SHP77 treated with DMSO at 0.1 percent for 48 hours (cell line): ENCODE data around the gene ZNF420.
"Not testable (repeated sequence)": the region's sequence is repeated elsewhere in the genome, so short reads cannot be mapped to it uniquely, and the experiment has no call there.

Experiments
- DNase-seq: peaks from one replicate; lab custom pipeline; 2025; lab: John Stamatoyannopoulos, UW

ZNF420 gene

GRCh38 chr19:37077934-37078716 lies at the start of gene ZNF420:
Gene ZNF420, plus strand, starts transcription at chr19:37078433. Its CDS starts 10,686 bp downstream, at chr19:37089119.
- peak; percentile 83 for DNase-seq

- DNase-seq: no peak
Measured at GRCh38 chr19:37045140-37045539, 33.1 kb upstream of the ZNF420 start.

- DNase-seq: no peak
Measured at GRCh38 chr19:37055330-37055729, 22.9 kb upstream of the ZNF420 start.

- no peak for DNase-seq
Measured at GRCh38 chr19:37056776-37057175, 21.5 kb upstream of the ZNF420 start.

- no peak for DNase-seq
Measured at GRCh38 chr19:37059142-37059541, 19.1 kb upstream of the ZNF420 start.

- DNase-seq: not testable (repeated sequence)
Measured at GRCh38 chr19:37064886-37065285, 13.3 kb upstream of the ZNF420 start.

GRCh38 chr19:37074111-37074510 lies 4.1 kb upstream of the ZNF420 start:
- DNase-seq: no peak

GRCh38 chr19:37074819-37075362 lies 3.3 kb upstream of the ZNF420 start:
- no peak for DNase-seq

GRCh38 chr19:37076524-37076923 lies 1.7 kb upstream of the ZNF420 start:
- DNase-seq: not testable (repeated sequence)

GRCh38 chr19:37077501-37077933 lies 716 bp upstream of the ZNF420 start:
- DNase-seq: no peak

GRCh38 chr19:37078717-37079032 lies 442 bp downstream of the ZNF420 start:
- DNase-seq: no peak

GRCh38 chr19:37079238-37079637 lies 1.0 kb downstream of the ZNF420 start:
- DNase-seq: no peak

GRCh38 chr19:37082307-37082706 lies 4.1 kb downstream of the ZNF420 start:
- DNase-seq: no peak

GRCh38 chr19:37087110-37087509 lies 8.9 kb downstream of the ZNF420 start:
- no peak for DNase-seq

- DNase-seq: no peak
Measured at GRCh38 chr19:37095859-37096258, 17.6 kb downstream of the ZNF420 start.

GRCh38 chr19:37098570-37098969 lies 20.3 kb downstream of the ZNF420 start:
- DNase-seq: no peak

- DNase-seq: not testable (repeated sequence)
Measured at GRCh38 chr19:37104135-37104534, 25.9 kb downstream of the ZNF420 start.

GRCh38 chr19:37111753-37112152 lies 33.5 kb downstream of the ZNF420 start:
- DNase-seq: not testable (repeated sequence)

GRCh38 chr19:37114001-37114400 lies 35.8 kb downstream of the ZNF420 start:
- DNase-seq: no peak

GRCh38 chr19:37122093-37122492 lies 43.9 kb downstream of the ZNF420 start:
- DNase-seq: not testable (repeated sequence)

GRCh38 chr19:37127999-37128820 lies 50.0 kb downstream of the ZNF420 start:
- DNase-seq: no peak

GRCh38 chr19:37128821-37129177 lies 50.6 kb downstream of the ZNF420 start:
- DNase-seq: no peak

- DNase-seq: no peak
Measured at GRCh38 chr19:37136111-37136510, 57.9 kb downstream of the ZNF420 start.
